Neural cell (in vitro differentiated cells): ENCODE measurements around the gene AKAP9. TPM values are rescaled to one million over a fixed set of nuclear protein-coding genes. Genes with fewer than 3 reads are reported as not detected.

Experiments used
- H2AFZ ChIP-seq: fragments of 200-600, 300-800 bp; sonication (generic), shearing (Covaris generic); 2 replicates; pipeline ENCODE4 v1.6.0; 2014; ENCODE audit warnings: low read depth, mild to moderate bottlenecking, antibody characterized with exemption, low read length, moderate library complexity
- H3F3A ChIP-seq: fragments of 200-600 bp; shearing (Covaris generic); 2 replicates; pipeline ENCODE4 v1.6.1; 2016; ENCODE audit warnings: mild to moderate bottlenecking, moderate library complexity, mixed read lengths, antibody characterized with exemption, low read length; ENCODE audit not compliant: insufficient read depth, poor library complexity, severe bottlenecking
- H3K27ac ChIP-seq: fragments of 200-600, 300-800 bp; sonication (generic), shearing (Covaris generic); 2 replicates; pipeline ENCODE4 v1.5.1; 2014; ENCODE audit warnings: mild to moderate bottlenecking, low read length, moderate library complexity
- H3K27me3 ChIP-seq: fragments of 300-800, 200-600 bp; sonication (generic), shearing (Covaris generic); 2 replicates; pipeline ENCODE4 v1.6.0; 2014; ENCODE audit warnings: mild to moderate bottlenecking, low read depth, low read length, moderate library complexity; ENCODE audit not compliant: insufficient read depth
- H3K36me3 ChIP-seq: fragments of 300-800, 200-600 bp; sonication (generic), shearing (Covaris generic); 2 replicates; pipeline ENCODE4 v1.5.1; 2014; ENCODE audit warnings: mild to moderate bottlenecking, antibody characterized with exemption, low read length, moderate library complexity; ENCODE audit not compliant: insufficient read depth
- H3K4me2 ChIP-seq: fragments of 300-800, 200-600 bp; sonication (generic), shearing (Covaris generic); 2 replicates; pipeline ENCODE4 v1.6.0; 2014; ENCODE audit warnings: mild to moderate bottlenecking, low read length
- H3K4me3 ChIP-seq: fragments of 300-800, 200-600 bp; sonication (generic), shearing (Covaris generic); 2 replicates; pipeline ENCODE4 v1.5.1; 2014; ENCODE audit warnings: mild to moderate bottlenecking, low read length, moderate library complexity
- H3K79me2 ChIP-seq: fragments of 200-600 bp; shearing (Covaris generic); replicated peaks from 2 replicates; pipeline ENCODE4 v1.6.0; 2014; ENCODE audit warnings: mild to moderate bottlenecking, low read length, moderate library complexity; ENCODE audit not compliant: insufficient read depth
- H3K9ac ChIP-seq: fragments of 300-800, 200-600 bp; sonication (generic), shearing (Covaris generic); 2 replicates; pipeline ENCODE4 v1.6.1; 2016; ENCODE audit warnings: mild to moderate bottlenecking, low read length, mixed read lengths
- H3K9me2 ChIP-seq: fragments of 200-600 bp; shearing (Covaris generic); 2 replicates; pipeline ENCODE4 v1.6.1; 2016; ENCODE audit warnings: mild to moderate bottlenecking, low read length, mixed read lengths; ENCODE audit not compliant: insufficient read depth
- H3K9me3 ChIP-seq: fragments of 200-600, 300-800 bp; sonication (generic), shearing (Covaris generic); 2 replicates; pipeline ENCODE4 v1.6.1; 2016; ENCODE audit warnings: mild to moderate bottlenecking, mixed run types, low read length, moderate library complexity, mixed read lengths
- H4K20me1 ChIP-seq: fragments of 200-600 bp; shearing (Covaris generic); 2 replicates; pipeline ENCODE4 v1.6.1; 2016; ENCODE audit warnings: mild to moderate bottlenecking, mixed run types; ENCODE audit not compliant: insufficient read depth
- EP300 ChIP-seq: fragments of 450-650 bp; conservative IDR thresholded peaks from 2 replicates; pipeline ENCODE4 v1.6.1; 2014; ENCODE audit warnings: antibody characterized with exemption, mild to moderate bottlenecking, moderate library complexity; ENCODE audit not compliant: poor library complexity, severe bottlenecking
- EZH2 ChIP-seq: fragments of 200-600, 300-800 bp; shearing (Covaris generic), sonication (generic); IDR thresholded peaks from 2 replicates; pipeline ENCODE4 v1.6.1; 2014; ENCODE audit warnings: antibody characterized with exemption, low read length, borderline replicate concordance, mild to moderate bottlenecking; ENCODE audit not compliant: insufficient read depth, poor library complexity, severe bottlenecking
- MXI1 ChIP-seq: fragments of 450-650 bp; conservative IDR thresholded peaks from 2 replicates; pipeline ENCODE4 v1.6.1; 2014; ENCODE audit warnings: antibody characterized with exemption, mild to moderate bottlenecking; ENCODE audit not compliant: poor library complexity, severe bottlenecking
- POLR2AphosphoS5 ChIP-seq: IDR thresholded peaks from 2 replicates; pipeline ENCODE4 v1.6.1; 2012
- RAD21 ChIP-seq: fragments of 450-650 bp; conservative IDR thresholded peaks from 2 replicates; pipeline ENCODE4 v1.6.1; 2014; ENCODE audit warnings: antibody characterized with exemption, mild to moderate bottlenecking, moderate library complexity
- SMC3 ChIP-seq: fragments of 450-650 bp; conservative IDR thresholded peaks from 2 replicates; pipeline ENCODE4 v1.6.1; 2014; ENCODE audit warnings: antibody characterized with exemption, mild to moderate bottlenecking, moderate library complexity; ENCODE audit not compliant: poor library complexity
- TAF1 ChIP-seq: IDR thresholded peaks from 2 replicates; pipeline ENCODE4 v1.6.1; 2012; ENCODE audit warnings: low read depth
- polyA plus RNA-seq: library from polyadenylated mRNA; depleted of rRNA; stranded (reverse); fragments of >200 nt; gene quantifications from 2 replicates; pipeline ENCODE4 v1.2.3, GENCODE V29; 2014
- TF ChIP-seq, protein P1 (sequence below): fragments of 450-650 bp; IDR thresholded peaks from 2 replicates; pipeline ENCODE4 v1.5.1; 2014; ENCODE audit warnings: antibody characterized with exemption, mild to moderate bottlenecking, moderate library complexity; ENCODE audit not compliant: poor library complexity, severe bottlenecking
- TF ChIP-seq, protein P2 (sequence below): IDR thresholded peaks from 2 replicates; pipeline ENCODE4 v1.6.1; 2012; ENCODE audit warnings: borderline replicate concordance

AKAP9 gene
- polyA plus RNA-seq, 1 donor from 2014 or later, result 120 TPM

DNA sequence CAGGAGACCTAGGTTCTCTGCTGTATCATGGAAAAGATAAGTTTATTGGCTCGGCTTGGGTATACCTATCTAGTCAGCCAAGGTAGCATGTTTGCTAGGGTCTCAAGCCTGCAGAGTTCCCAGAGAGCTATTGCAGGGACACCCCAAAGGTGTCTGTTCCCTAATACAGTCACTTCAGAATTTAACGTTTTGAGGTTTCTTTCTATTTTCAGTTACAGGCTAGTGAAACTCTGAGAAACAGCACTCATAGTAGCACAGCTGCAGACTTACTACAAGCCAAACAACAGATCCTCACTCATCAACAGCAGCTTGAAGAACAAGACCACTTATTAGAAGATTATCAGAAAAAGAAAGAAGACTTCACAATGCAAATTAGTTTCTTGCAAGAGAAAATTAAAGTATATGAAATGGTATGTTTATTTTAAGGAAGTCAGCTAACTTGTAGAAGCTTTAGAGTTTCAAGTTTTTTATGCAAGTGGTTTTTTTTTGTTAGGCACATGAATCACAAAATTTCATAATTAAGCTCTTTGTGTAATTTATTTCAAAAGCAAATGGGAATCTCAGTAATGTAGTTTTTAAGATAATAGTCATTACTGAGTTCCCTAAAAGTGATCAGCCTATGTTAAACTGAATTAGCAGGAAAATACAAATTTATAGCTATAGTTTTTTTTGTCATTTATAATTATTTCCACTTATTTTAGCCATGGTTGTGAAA is 54.9 kb downstream of the AKAP9 start:
- Histone ChIP-seq H3K9me3 (no peaks in the 10 kb centered on the region), H2AFZ (no peak overlapping the region), H3K4me2 (no peak overlapping the region), H3K79me2 (no peaks in the 10 kb centered on the region), H3K36me3 (peaks cover 16% of the 10 kb centered on the region), H3K27me3 (no peaks in the 10 kb centered on the region), H3K9ac (no peak overlapping the region), H4K20me1 (no peaks in the 10 kb centered on the region), H3F3A (no peaks in the 10 kb centered on the region), H3K4me3 (no peak overlapping the region), H3K27ac (no peak overlapping the region), H3K9me2 (no peaks in the 10 kb centered on the region)
- TF ChIP-seq SMC3 (no peak), EZH2 (no peak), POLR2AphosphoS5 (no peak)
- TF ChIP-seq, protein P1, sequence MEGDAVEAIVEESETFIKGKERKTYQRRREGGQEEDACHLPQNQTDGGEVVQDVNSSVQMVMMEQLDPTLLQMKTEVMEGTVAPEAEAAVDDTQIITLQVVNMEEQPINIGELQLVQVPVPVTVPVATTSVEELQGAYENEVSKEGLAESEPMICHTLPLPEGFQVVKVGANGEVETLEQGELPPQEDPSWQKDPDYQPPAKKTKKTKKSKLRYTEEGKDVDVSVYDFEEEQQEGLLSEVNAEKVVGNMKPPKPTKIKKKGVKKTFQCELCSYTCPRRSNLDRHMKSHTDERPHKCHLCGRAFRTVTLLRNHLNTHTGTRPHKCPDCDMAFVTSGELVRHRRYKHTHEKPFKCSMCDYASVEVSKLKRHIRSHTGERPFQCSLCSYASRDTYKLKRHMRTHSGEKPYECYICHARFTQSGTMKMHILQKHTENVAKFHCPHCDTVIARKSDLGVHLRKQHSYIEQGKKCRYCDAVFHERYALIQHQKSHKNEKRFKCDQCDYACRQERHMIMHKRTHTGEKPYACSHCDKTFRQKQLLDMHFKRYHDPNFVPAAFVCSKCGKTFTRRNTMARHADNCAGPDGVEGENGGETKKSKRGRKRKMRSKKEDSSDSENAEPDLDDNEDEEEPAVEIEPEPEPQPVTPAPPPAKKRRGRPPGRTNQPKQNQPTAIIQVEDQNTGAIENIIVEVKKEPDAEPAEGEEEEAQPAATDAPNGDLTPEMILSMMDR, result no peak
- TF ChIP-seq, protein P2, sequence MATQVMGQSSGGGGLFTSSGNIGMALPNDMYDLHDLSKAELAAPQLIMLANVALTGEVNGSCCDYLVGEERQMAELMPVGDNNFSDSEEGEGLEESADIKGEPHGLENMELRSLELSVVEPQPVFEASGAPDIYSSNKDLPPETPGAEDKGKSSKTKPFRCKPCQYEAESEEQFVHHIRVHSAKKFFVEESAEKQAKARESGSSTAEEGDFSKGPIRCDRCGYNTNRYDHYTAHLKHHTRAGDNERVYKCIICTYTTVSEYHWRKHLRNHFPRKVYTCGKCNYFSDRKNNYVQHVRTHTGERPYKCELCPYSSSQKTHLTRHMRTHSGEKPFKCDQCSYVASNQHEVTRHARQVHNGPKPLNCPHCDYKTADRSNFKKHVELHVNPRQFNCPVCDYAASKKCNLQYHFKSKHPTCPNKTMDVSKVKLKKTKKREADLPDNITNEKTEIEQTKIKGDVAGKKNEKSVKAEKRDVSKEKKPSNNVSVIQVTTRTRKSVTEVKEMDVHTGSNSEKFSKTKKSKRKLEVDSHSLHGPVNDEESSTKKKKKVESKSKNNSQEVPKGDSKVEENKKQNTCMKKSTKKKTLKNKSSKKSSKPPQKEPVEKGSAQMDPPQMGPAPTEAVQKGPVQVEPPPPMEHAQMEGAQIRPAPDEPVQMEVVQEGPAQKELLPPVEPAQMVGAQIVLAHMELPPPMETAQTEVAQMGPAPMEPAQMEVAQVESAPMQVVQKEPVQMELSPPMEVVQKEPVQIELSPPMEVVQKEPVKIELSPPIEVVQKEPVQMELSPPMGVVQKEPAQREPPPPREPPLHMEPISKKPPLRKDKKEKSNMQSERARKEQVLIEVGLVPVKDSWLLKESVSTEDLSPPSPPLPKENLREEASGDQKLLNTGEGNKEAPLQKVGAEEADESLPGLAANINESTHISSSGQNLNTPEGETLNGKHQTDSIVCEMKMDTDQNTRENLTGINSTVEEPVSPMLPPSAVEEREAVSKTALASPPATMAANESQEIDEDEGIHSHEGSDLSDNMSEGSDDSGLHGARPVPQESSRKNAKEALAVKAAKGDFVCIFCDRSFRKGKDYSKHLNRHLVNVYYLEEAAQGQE, result no peak

DNA sequence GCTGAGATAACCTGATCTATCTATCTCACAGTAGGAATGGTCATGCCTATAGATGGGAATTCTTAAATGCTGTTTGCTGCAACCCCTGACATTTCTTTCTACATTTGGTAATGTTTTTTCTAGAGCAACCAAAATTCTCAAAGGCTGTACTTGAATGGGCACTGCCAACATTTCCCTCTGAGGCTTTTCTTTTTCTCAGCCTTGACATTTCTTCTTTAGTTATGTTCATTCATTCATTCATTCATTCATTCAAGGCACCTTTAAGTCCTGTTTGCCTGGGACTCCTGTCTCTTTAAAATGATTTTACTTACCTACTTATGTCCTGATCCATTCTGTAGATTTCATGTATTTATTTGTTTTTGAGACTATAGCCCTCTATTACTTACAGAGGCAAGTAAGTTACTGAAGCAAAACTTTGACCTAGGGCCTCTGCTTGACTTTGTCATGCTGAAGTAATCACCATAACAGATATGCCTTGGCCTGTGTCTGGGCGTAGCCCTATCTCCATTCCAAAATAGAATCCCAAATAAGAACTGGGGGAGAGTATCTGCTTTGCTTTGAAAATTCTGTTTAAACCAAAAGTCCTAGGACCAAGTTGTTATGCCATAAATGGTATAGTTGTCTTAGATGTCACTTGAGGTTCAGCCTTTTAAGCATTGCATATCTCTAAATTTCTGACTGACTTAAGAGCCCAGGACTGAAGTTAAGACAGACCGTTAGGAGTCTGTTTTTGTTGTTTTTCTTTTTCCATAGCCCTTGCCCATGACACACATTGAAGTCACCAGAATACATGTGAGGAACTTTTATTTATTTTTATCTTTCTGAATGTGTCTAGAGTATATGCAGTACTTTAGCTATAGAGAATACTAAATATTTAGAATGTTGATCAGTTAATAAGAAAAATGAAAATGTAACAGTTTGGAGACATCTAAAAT is 59.2 kb downstream of the AKAP9 start:
- Histone ChIP-seq H3K4me2 (no peak overlapping the region), H3K27ac (no peak overlapping the region), H3K27me3 (no peaks in the 10 kb centered on the region), H3K79me2 (no peaks in the 10 kb centered on the region), H3K9ac (no peak overlapping the region), H3K36me3 (peaks cover 14% of the 10 kb centered on the region), H3F3A (no peaks in the 10 kb centered on the region), H2AFZ (no peak overlapping the region), H3K9me2 (no peaks in the 10 kb centered on the region), H3K4me3 (no peak overlapping the region), H3K9me3 (no peaks in the 10 kb centered on the region), H4K20me1 (no peaks in the 10 kb centered on the region)
- no peak for TF ChIP-seq TAF1
- TF ChIP-seq EZH2, result no peak
- no peak for TF ChIP-seq MXI1
- no peak for TF ChIP-seq SMC3
- no peak for TF ChIP-seq RAD21
- TF ChIP-seq EP300, result no peak
- TF ChIP-seq, protein P2, result no peak
- TF ChIP-seq POLR2AphosphoS5, result no peak
- TF ChIP-seq, protein P1, result no peak
